ENCODE measurements around the gene C10orf67. TPM values are rescaled to one million over a fixed set of nuclear protein-coding genes. Genes with fewer than 3 reads are reported as not detected.

Gene C10orf67
- polyA plus RNA-seq, 1 donor from 2014 or later, result 0.48 TPM

GRCh38 chr10:23204773-23205172, 139.8 kb downstream of the C10orf67 start:
- no peak overlapping the region for H3K9ac ChIP-seq (ENCODE audit: low read length)
- no peaks in the 10 kb centered on the region for H3K9me3 ChIP-seq (ENCODE audit: low read length)
- no peaks in the 10 kb centered on the region for H4K20me1 ChIP-seq (ENCODE audit: insufficient read depth)
- H3K9me2 ChIP-seq (ENCODE audit: insufficient read depth, low read length), result no peaks in the 10 kb centered on the region
- TF ChIP-seq EP300 (conservative IDR thresholded peaks at IDR 0.05; ENCODE audit: poor library complexity, severe bottlenecking), result no peak
- TF ChIP-seq SMC3 (conservative IDR thresholded peaks at IDR 0.05; ENCODE audit: poor library complexity), result no peak
- no peak for TF ChIP-seq POLR2AphosphoS5 (IDR thresholded peaks at IDR 0.05)
- no peak for TF ChIP-seq TAF1 (IDR thresholded peaks at IDR 0.05; ENCODE audit: low read depth)
- TF ChIP-seq REST (IDR thresholded peaks at IDR 0.05; ENCODE audit: borderline replicate concordance), result no peak
- no peak for TF ChIP-seq EZH2 (IDR thresholded peaks at IDR 0.05; ENCODE audit: borderline replicate concordance, insufficient read depth, low read length, poor library complexity, severe bottlenecking)
- no peak for TF ChIP-seq RAD21 (conservative IDR thresholded peaks at IDR 0.05)
- no peak for TF ChIP-seq MXI1 (conservative IDR thresholded peaks at IDR 0.05; ENCODE audit: poor library complexity, severe bottlenecking)
- TF ChIP-seq, protein P1, sequence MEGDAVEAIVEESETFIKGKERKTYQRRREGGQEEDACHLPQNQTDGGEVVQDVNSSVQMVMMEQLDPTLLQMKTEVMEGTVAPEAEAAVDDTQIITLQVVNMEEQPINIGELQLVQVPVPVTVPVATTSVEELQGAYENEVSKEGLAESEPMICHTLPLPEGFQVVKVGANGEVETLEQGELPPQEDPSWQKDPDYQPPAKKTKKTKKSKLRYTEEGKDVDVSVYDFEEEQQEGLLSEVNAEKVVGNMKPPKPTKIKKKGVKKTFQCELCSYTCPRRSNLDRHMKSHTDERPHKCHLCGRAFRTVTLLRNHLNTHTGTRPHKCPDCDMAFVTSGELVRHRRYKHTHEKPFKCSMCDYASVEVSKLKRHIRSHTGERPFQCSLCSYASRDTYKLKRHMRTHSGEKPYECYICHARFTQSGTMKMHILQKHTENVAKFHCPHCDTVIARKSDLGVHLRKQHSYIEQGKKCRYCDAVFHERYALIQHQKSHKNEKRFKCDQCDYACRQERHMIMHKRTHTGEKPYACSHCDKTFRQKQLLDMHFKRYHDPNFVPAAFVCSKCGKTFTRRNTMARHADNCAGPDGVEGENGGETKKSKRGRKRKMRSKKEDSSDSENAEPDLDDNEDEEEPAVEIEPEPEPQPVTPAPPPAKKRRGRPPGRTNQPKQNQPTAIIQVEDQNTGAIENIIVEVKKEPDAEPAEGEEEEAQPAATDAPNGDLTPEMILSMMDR (IDR thresholded peaks at IDR 0.05; ENCODE audit: poor library complexity, severe bottlenecking), result no peak
- H3K79me2 ChIP-seq (replicated peaks; ENCODE audit: insufficient read depth, low read length), result no peaks in the 10 kb centered on the region
- no peaks in the 10 kb centered on the region for H3K36me3 ChIP-seq (ENCODE audit: insufficient read depth, low read length)
- H3F3A ChIP-seq (ENCODE audit: insufficient read depth, low read length, poor library complexity, severe bottlenecking), result no peaks in the 10 kb centered on the region
- no peak overlapping the region for H3K4me2 ChIP-seq (ENCODE audit: low read length)
- no peak overlapping the region for H3K4me3 ChIP-seq (ENCODE audit: low read length)
- H3K27ac ChIP-seq (ENCODE audit: low read length), result no peak overlapping the region
- H3K27me3 ChIP-seq (ENCODE audit: insufficient read depth, low read depth, low read length), result peaks cover 68% of the 10 kb centered on the region
- H2AFZ ChIP-seq (ENCODE audit: low read depth, low read length), result no peak overlapping the region

GRCh38 chr10:23203369-23204325, 140.9 kb downstream of the C10orf67 start:
- no peak overlapping the region for H3K9ac ChIP-seq (ENCODE audit: low read length)
- no peaks in the 10 kb centered on the region for H3K79me2 ChIP-seq (replicated peaks; ENCODE audit: insufficient read depth, low read length)
- no peaks in the 10 kb centered on the region for H4K20me1 ChIP-seq (ENCODE audit: insufficient read depth)
- H3K4me2 ChIP-seq (ENCODE audit: low read length), result no peak overlapping the region
- TF ChIP-seq EZH2 (IDR thresholded peaks at IDR 0.05; ENCODE audit: borderline replicate concordance, insufficient read depth, low read length, poor library complexity, severe bottlenecking) (no peak), MXI1 (conservative IDR thresholded peaks at IDR 0.05; ENCODE audit: poor library complexity, severe bottlenecking) (no peak), SMC3 (conservative IDR thresholded peaks at IDR 0.05; ENCODE audit: poor library complexity) (no peak), POLR2AphosphoS5 (IDR thresholded peaks at IDR 0.05) (no peak), TAF1 (IDR thresholded peaks at IDR 0.05; ENCODE audit: low read depth) (no peak), REST (IDR thresholded peaks at IDR 0.05; ENCODE audit: borderline replicate concordance) (no peak), RAD21 (conservative IDR thresholded peaks at IDR 0.05) (no peak), EP300 (conservative IDR thresholded peaks at IDR 0.05; ENCODE audit: poor library complexity, severe bottlenecking) (no peak)
- TF ChIP-seq, protein P1 (IDR thresholded peaks at IDR 0.05; ENCODE audit: poor library complexity, severe bottlenecking), result no peak
- no peaks in the 10 kb centered on the region for H3K9me2 ChIP-seq (ENCODE audit: insufficient read depth, low read length)
- no peaks in the 10 kb centered on the region for H3F3A ChIP-seq (ENCODE audit: insufficient read depth, low read length, poor library complexity, severe bottlenecking)
- no peaks in the 10 kb centered on the region for H3K36me3 ChIP-seq (ENCODE audit: insufficient read depth, low read length)
- H3K27ac ChIP-seq (ENCODE audit: low read length), result no peak overlapping the region
- H3K4me3 ChIP-seq (ENCODE audit: low read length), result no peak overlapping the region
- no peak overlapping the region for H2AFZ ChIP-seq (ENCODE audit: low read depth, low read length)
- H3K9me3 ChIP-seq (ENCODE audit: low read length), result no peaks in the 10 kb centered on the region
- peaks cover 79% of the 10 kb centered on the region for H3K27me3 ChIP-seq (ENCODE audit: insufficient read depth, low read depth, low read length)
